HepG2 (cell line): ENCODE measurements around the gene IRF2BPL.

ENCODE experiments used
- CCDC6 ChIP-seq: sonication (generic); formaldehyde crosslinking; IDR thresholded peaks from 2 replicates; pipeline ENCODE4 v1.8.1; 2022; ENCODE audit warnings: mild to moderate bottlenecking, missing genetic modification reagents, moderate library complexity
- MYC ChIP-seq: sonication (generic); formaldehyde crosslinking; IDR thresholded peaks from 2 replicates; pipeline ENCODE4 v1.9.0; 2021; ENCODE audit warnings: missing genetic modification reagents, borderline replicate concordance
- POLR2A ChIP-seq, 2 experiments: IDR thresholded peaks; 2 replicates each; pipeline ENCODE4 v1.6.1; 2011; ENCODE audit warnings: low read depth in 2 of 2, low read length in 2 of 2, mild to moderate bottlenecking in 1 of 2, moderate library complexity in 1 of 2; ENCODE audit not compliant: insufficient read depth in 1 of 2
- SIX1 ChIP-seq: sonication (generic); formaldehyde crosslinking; IDR thresholded peaks from 2 replicates; pipeline ENCODE4 v1.4.0; 2020; ENCODE audit warnings: missing genetic modification reagents, borderline replicate concordance
- ZNF780A ChIP-seq: sonication (generic); formaldehyde crosslinking; IDR thresholded peaks from 2 replicates; pipeline ENCODE4 v1.8.0; 2022; ENCODE audit warnings: mild to moderate bottlenecking, missing genetic modification reagents, moderate library complexity
- ZNF891 ChIP-seq: sonication (generic); formaldehyde crosslinking; IDR thresholded peaks from 2 replicates; pipeline ENCODE4 v1.5.0; 2020; ENCODE audit warnings: mild to moderate bottlenecking, missing genetic modification reagents
- TF ChIP-seq, protein P1 (sequence below): sonication (generic); formaldehyde crosslinking; IDR thresholded peaks from 2 replicates; pipeline ENCODE4 v1.4.0; 2020; ENCODE audit warnings: missing genetic modification reagents
- TF ChIP-seq, protein P2 (sequence below): sonication (generic); formaldehyde crosslinking; IDR thresholded peaks from 2 replicates; pipeline ENCODE4 v1.5.1; 2020; ENCODE audit warnings: mild to moderate bottlenecking, missing genetic modification reagents, borderline replicate concordance

- TF ChIP-seq, protein P1, sequence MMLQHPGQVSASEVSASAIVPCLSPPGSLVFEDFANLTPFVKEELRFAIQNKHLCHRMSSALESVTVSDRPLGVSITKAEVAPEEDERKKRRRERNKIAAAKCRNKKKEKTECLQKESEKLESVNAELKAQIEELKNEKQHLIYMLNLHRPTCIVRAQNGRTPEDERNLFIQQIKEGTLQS (CRISPR knock-in tag), result no peak
- TF ChIP-seq CCDC6 (CRISPR knock-in tag) (no peak), ZNF891 (no peak), ZNF780A (no peak), SIX1 (CRISPR knock-in tag) (no peak), POLR2A (IDR thresholded peaks at IDR 0.05; ENCODE audit: insufficient read depth in 1 of 2, low read depth in 2 of 2, low read length in 2 of 2) (no peak), MYC (CRISPR knock-in tag) (no peak)
- TF ChIP-seq, protein P2, sequence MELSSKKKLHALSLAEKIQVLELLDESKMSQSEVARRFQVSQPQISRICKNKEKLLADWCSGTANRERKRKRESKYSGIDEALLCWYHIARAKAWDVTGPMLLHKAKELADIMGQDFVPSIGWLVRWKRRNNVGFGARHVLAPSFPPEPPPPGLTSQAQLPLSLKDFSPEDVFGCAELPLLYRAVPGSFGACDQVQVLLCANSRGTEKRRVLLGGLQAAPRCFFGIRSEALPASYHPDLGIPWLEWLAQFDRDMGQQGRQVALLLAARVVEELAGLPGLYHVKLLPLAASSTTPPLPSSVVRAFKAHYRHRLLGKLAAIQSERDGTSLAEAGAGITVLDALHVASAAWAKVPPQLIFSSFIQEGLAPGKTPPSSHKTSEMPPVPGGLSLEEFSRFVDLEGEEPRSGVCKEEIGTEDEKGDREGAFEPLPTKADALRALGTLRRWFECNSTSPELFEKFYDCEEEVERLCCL (CRISPR knock-in tag), result no peak
Measured at GRCh38 chr14:77012193-77012765, 16.2 kb downstream of the IRF2BPL start.
